Measurements from ENCODE around the gene SNX14.

GRCh38 chr6:85470023-85470410, 123.6 kb downstream of the SNX14 start:
- no peak for TF ChIP-seq CTCF (IDR thresholded peaks at IDR 0.05)
- no peak for TF ChIP-seq POLR2A (IDR thresholded peaks at IDR 0.05)
